Keratinocyte (primary cell): Measurements from ENCODE around the gene DNAJB14.

Experiments
- CTCF ChIP-seq, 3 experiments: IDR thresholded peaks in 1 of 3; conservative IDR thresholded peaks in 1 of 3; optimal IDR thresholded peaks in 1 of 3; 2 replicates in 2 of 3; 3 replicates in 1 of 3; pipeline versions ENCODE3 to v1.5.1; 2011; ENCODE audit warnings: low read length in 3 of 3, mild to moderate bottlenecking in 3 of 3, moderate library complexity in 2 of 3, control low read depth in 1 of 3, inconsistent platforms in 1 of 3; ENCODE audit not compliant: insufficient read depth in 2 of 3; ENCODE audit errors: extremely low read depth in 1 of 3
- EZH2 ChIP-seq: IDR thresholded peaks from one replicate; pipeline ENCODE4 v1.6.1; 2012; ENCODE audit warnings: inconsistent platforms, mild to moderate bottlenecking, low read length, moderate library complexity

GRCh38 chr4:99847362-99847976 is 98.9 kb downstream of the DNAJB14 start:
- TF ChIP-seq CTCF (optimal IDR thresholded peaks at IDR 0.05 in 1 of 3, IDR thresholded peaks at IDR 0.05 in 1 of 3, conservative IDR thresholded peaks at IDR 0.05 in 1 of 3; ENCODE audit: extremely low read depth in 1 of 3, insufficient read depth in 2 of 3, low read length in 3 of 3) (no peak), EZH2 (no peak)
